Lung (tissue), 12 donors: Measurements from ENCODE around the gene ANKFN1. TPM values are rescaled to one million over a fixed set of nuclear protein-coding genes. Genes with fewer than 3 reads are reported as not detected.

Experiments
- ATAC-seq: fragments of 200-7000 bp; cut with Tn5 transposase; one replicate; pipeline ENCODE4 v1.9.1; 2020; ENCODE audit warnings: moderate number of reproducible peaks; ENCODE audit not compliant: insufficient read depth, low FRiP score
- DNase-seq, 3 donors: peaks; one replicate each; pipeline ENCODE4 v3.0.0-alpha.2; 2013 to 2017
- H3K27ac ChIP-seq, 2 donors: one replicate each; pipeline ENCODE4 v1.5.1; 2013; ENCODE audit warnings: mild to moderate bottlenecking in 2 of 2, moderate library complexity in 2 of 2, control low read depth in 1 of 2, inconsistent platforms in 1 of 2, low read depth in 1 of 2, low read length in 1 of 2
- H3K27me3 ChIP-seq, 3 donors: one replicate each; pipeline ENCODE4 v1.5.1; 2013; ENCODE audit warnings: low read length in 2 of 3; ENCODE audit not compliant: control insufficient read depth in 3 of 3, insufficient read depth in 3 of 3
- H3K36me3 ChIP-seq, 4 donors: one replicate each; pipeline ENCODE4 v1.5.1; 2013; ENCODE audit warnings: low read length in 4 of 4, mild to moderate bottlenecking in 1 of 4, moderate library complexity in 1 of 4; ENCODE audit not compliant: control insufficient read depth in 4 of 4, insufficient read depth in 4 of 4
- H3K4me1 ChIP-seq, 5 donors: one replicate each; pipeline ENCODE4 v1.5.1; 2013; ENCODE audit warnings: low read length in 5 of 5, mild to moderate bottlenecking in 2 of 5, moderate library complexity in 1 of 5; ENCODE audit not compliant: control insufficient read depth in 5 of 5, insufficient read depth in 5 of 5
- H3K4me3 ChIP-seq: one replicate; pipeline ENCODE4 v1.5.1; 2013; ENCODE audit warnings: mild to moderate bottlenecking, control low read depth, moderate library complexity
- H3K9ac ChIP-seq, 2 donors: one replicate each; pipeline ENCODE4 v1.5.1; 2013; ENCODE audit warnings: low read length in 2 of 2, control low read depth in 1 of 2; ENCODE audit not compliant: insufficient read depth in 1 of 2
- H3K9me3 ChIP-seq, 4 donors: one replicate each; pipeline ENCODE4 v1.5.1; 2013; ENCODE audit warnings: low read length in 3 of 4, mild to moderate bottlenecking in 1 of 4, moderate library complexity in 1 of 4; ENCODE audit not compliant: control insufficient read depth in 4 of 4, insufficient read depth in 3 of 4
- CTCF ChIP-seq: IDR thresholded peaks from 2 replicates; pipeline ENCODE4 v1.5.1; 2012; ENCODE audit warnings: mild to moderate bottlenecking; ENCODE audit errors: control extremely low read depth, extremely low read depth
- WGBS, 2 donors: extraction: QIAGEN DNeasy Blood & Tissue Kit; methylation state at CpG; one replicate each; pipeline ENCODE4 v1.1.7; 2013; 5-methylcytosine and 5-hydroxymethylcytosine counted together
- polyA plus RNA-seq, 2 donors: library from polyadenylated mRNA; stranded (reverse); fragments of 200-250 nt; gene quantifications; one replicate each; pipeline ENCODE4 v1.2.1, GENCODE V29; 2013
- total RNA-seq, 2 donors: library from RNA; depleted of rRNA in 1 of 2; stranded (reverse); fragments of >200 nt in 1 of 2; gene quantifications; one replicate each; pipeline ENCODE4 v1.2.1, GENCODE V29; 2014 to 2021
- donor health status: control.
- donor health status: control.
- donor health status: Bipolar disorder and iron deficiency.
- donor health status: healthy.
- donor health status: DM: yes; HTN: yes; CAD: no.

ANKFN1 gene
- total and polyA plus RNA-seq, 4 donors: 0.39 to 8.5 (median 3.4) TPM

- DNase-seq (peak in 1 of 3 donors; percentile 7), ATAC-seq (no peak)
- WGBS, 2 donors: 22 to 47% methylated on average over 4 of the region's 4 CpGs
- Histone ChIP-seq H3K27me3 (no peaks in the 10 kb centered on the region), H3K9ac (no peak overlapping the region), H3K4me1 (no peaks in the 10 kb centered on the region), H3K36me3 (no peaks in the 10 kb centered on the region), H3K4me3 (no peak overlapping the region), H3K9me3 (no peaks in the 10 kb centered on the region), H3K27ac (no peak overlapping the region)
- TF ChIP-seq CTCF: no peak
Measured at GRCh38 chr17:56230660-56231059, 77.4 kb downstream of the ANKFN1 start.

- 84 to 90% methylated on average over 2 of the region's 2 CpGs for WGBS, 2 donors
- no peak overlapping the region for H3K9ac ChIP-seq
- H3K27ac ChIP-seq: no peak overlapping the region
- H3K27me3 ChIP-seq: no peaks in the 10 kb centered on the region
- TF ChIP-seq CTCF: no peak
- H3K4me1 ChIP-seq: no peaks in the 10 kb centered on the region
- H3K9me3 ChIP-seq: no peaks in the 10 kb centered on the region
- DNase-seq (no peak), ATAC-seq (no peak)
- H3K4me3 ChIP-seq: no peak overlapping the region
- H3K36me3 ChIP-seq: no peaks in the 10 kb centered on the region
Measured at GRCh38 chr17:56231252-56231651, 78.0 kb downstream of the ANKFN1 start.

- no peak for ATAC-seq
- WGBS, 2 donors: 79 to 89% methylated on average over 5 of the region's 5 CpGs
Measured at GRCh38 chr17:56231693-56232092, 78.4 kb downstream of the ANKFN1 start.

More at GRCh38 chr17:56231693-56232092, 78.4 kb downstream of the ANKFN1 start:
- no peak for DNase-seq
- Histone ChIP-seq H3K27me3 (no peaks in the 10 kb centered on the region), H3K9me3 (no peaks in the 10 kb centered on the region), H3K4me3 (no peak overlapping the region), H3K36me3 (no peaks in the 10 kb centered on the region), H3K4me1 (no peaks in the 10 kb centered on the region), H3K9ac (no peak overlapping the region), H3K27ac (no peak overlapping the region)
- no peak for TF ChIP-seq CTCF
